HG02981 (cell line): ENCODE measurements around the gene PABPC4L.
"Not testable (repeated sequence)": the region's sequence is repeated elsewhere in the genome, so short reads cannot be mapped to it uniquely, and the experiment has no call there.

Source experiments
- ATAC-seq: cut with Tn5 transposase; IDR thresholded peaks from one replicate; pipeline ENCODE4 v1.9.1; 2021; ENCODE audit warnings: mild to moderate bottlenecking, moderate library complexity; ENCODE audit not compliant: unreplicated experiment

Gene PABPC4L

GRCh38 chr4:134201216-134202161, at the start of gene PABPC4L:
TSS of gene PABPC4L (minus strand) at chr4:134201789. CDS start at chr4:134201019, 770 bp downstream.
- ATAC-seq: no peak

- ATAC-seq: no peak
These were observed 49.7 kb upstream of the PABPC4L start for GRCh38 chr4:134251322-134251721.

GRCh38 chr4:134243742-134244713, 42.4 kb upstream of the PABPC4L start:
- ATAC-seq: no peak

GRCh38 chr4:134219043-134219442, 17.5 kb upstream of the PABPC4L start:
- ATAC-seq: no peak

GRCh38 chr4:134216411-134216810, 14.8 kb upstream of the PABPC4L start:
- no peak for ATAC-seq

- ATAC-seq: no peak
These were observed 14.2 kb upstream of the PABPC4L start for GRCh38 chr4:134215620-134216344.

GRCh38 chr4:134207955-134208354, 6.4 kb upstream of the PABPC4L start:
- not testable (repeated sequence) for ATAC-seq

- no peak for ATAC-seq
These were observed 772 bp upstream of the PABPC4L start for GRCh38 chr4:134202166-134202956.

GRCh38 chr4:134200811-134201215, 776 bp downstream of the PABPC4L start:
- ATAC-seq: no peak

GRCh38 chr4:134189949-134190348, 11.6 kb downstream of the PABPC4L start:
- ATAC-seq: no peak

- no peak for ATAC-seq
These were observed 12.1 kb downstream of the PABPC4L start for GRCh38 chr4:134189480-134189879.

- no peak for ATAC-seq
These were observed 22.9 kb downstream of the PABPC4L start for GRCh38 chr4:134178706-134179105.

- ATAC-seq: no peak
These were observed 27.3 kb downstream of the PABPC4L start for GRCh38 chr4:134174271-134174670.

GRCh38 chr4:134160211-134160610, 41.4 kb downstream of the PABPC4L start:
- ATAC-seq: no peak

- ATAC-seq: no peak
These were observed 47.5 kb downstream of the PABPC4L start for GRCh38 chr4:134154097-134154496.

GRCh38 chr4:134147941-134148340, 53.6 kb downstream of the PABPC4L start:
- no peak for ATAC-seq
